HL-60 (cell line): ENCODE data around the gene IFRD2.

Source experiments
- POLR2AphosphoS5 ChIP-seq: IDR thresholded peaks from 2 replicates; pipeline ENCODE4 v1.6.1; 2012; ENCODE audit warnings: low read depth
- TF ChIP-seq, protein P1 (sequence below): IDR thresholded peaks from one replicate; pipeline ENCODE4 v1.5.1; 2011; ENCODE audit warnings: low read length, control low read depth, inconsistent platforms; ENCODE audit not compliant: insufficient read depth

DNA sequence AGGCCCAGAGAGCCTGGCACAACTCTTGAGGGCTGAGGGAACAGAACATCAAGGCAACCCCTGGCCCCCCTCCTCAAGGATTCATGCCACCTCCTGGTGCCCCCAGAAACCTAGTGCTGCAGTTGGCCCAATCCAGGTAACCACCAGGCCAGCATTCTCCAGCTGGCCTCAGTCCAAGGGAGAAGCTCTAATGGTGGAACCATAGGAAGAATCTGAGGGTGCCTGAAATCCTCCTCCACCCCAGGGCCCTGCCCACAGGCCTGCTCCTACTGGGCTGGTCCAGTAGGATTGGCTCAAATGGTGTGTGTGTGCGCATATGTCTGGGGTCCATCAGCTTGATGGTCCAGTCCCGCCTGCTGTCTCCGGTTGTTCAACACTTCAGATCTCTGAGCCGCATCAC lies 22.6 kb upstream of the IFRD2 start:
- TF ChIP-seq, protein P1, sequence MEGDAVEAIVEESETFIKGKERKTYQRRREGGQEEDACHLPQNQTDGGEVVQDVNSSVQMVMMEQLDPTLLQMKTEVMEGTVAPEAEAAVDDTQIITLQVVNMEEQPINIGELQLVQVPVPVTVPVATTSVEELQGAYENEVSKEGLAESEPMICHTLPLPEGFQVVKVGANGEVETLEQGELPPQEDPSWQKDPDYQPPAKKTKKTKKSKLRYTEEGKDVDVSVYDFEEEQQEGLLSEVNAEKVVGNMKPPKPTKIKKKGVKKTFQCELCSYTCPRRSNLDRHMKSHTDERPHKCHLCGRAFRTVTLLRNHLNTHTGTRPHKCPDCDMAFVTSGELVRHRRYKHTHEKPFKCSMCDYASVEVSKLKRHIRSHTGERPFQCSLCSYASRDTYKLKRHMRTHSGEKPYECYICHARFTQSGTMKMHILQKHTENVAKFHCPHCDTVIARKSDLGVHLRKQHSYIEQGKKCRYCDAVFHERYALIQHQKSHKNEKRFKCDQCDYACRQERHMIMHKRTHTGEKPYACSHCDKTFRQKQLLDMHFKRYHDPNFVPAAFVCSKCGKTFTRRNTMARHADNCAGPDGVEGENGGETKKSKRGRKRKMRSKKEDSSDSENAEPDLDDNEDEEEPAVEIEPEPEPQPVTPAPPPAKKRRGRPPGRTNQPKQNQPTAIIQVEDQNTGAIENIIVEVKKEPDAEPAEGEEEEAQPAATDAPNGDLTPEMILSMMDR: no peak
- TF ChIP-seq POLR2AphosphoS5: no peak
